ENCODE results near the gene NDUFB2.
A peak's percentile ranks its signal among the peaks of the same experiment; 100 is the strongest.
"Not testable (repeated sequence)": the region's sequence is repeated elsewhere in the genome, so short reads cannot be mapped to it uniquely, and the experiment has no call there.

NDUFB2 gene

GRCh38 chr7:140696680-140697446 is at the start of gene NDUFB2:
Gene NDUFB2 (plus strand): TSS chr7:140696708. CDS start chr7:140696745, 37 bp downstream.
- peak; percentile 98 for DNase-seq

GRCh38 chr7:140646931-140647647 is 49.4 kb upstream of the NDUFB2 start:
- DNase-seq, result no peak

GRCh38 chr7:140649556-140650205 is 46.8 kb upstream of the NDUFB2 start:
- no peak for DNase-seq

GRCh38 chr7:140650367-140650766 is 46.1 kb upstream of the NDUFB2 start:
- no peak for DNase-seq

- peak; percentile 82 for DNase-seq
These were observed 43.0 kb upstream of the NDUFB2 start for GRCh38 chr7:140653319-140654108.

- no peak for DNase-seq
These were observed 42.5 kb upstream of the NDUFB2 start for GRCh38 chr7:140654109-140654387.

- DNase-seq, result no peak
These were observed 41.8 kb upstream of the NDUFB2 start for GRCh38 chr7:140654661-140655060.

- no peak for DNase-seq
These were observed 40.7 kb upstream of the NDUFB2 start for GRCh38 chr7:140655511-140656408.

- DNase-seq, result no peak
These were observed 39.7 kb upstream of the NDUFB2 start for GRCh38 chr7:140656548-140657515.

GRCh38 chr7:140657891-140658290 is 38.6 kb upstream of the NDUFB2 start:
- DNase-seq, result no peak

- peak; percentile 61 for DNase-seq
These were observed 36.7 kb upstream of the NDUFB2 start for GRCh38 chr7:140659856-140660255.

- DNase-seq, result no peak
These were observed 35.4 kb upstream of the NDUFB2 start for GRCh38 chr7:140661124-140661523.

- not testable (repeated sequence) for DNase-seq
These were observed 33.6 kb upstream of the NDUFB2 start for GRCh38 chr7:140662938-140663337.

- DNase-seq, result no peak
These were observed 29.0 kb upstream of the NDUFB2 start for GRCh38 chr7:140667476-140667875.

- DNase-seq, result no peak
These were observed 27.9 kb upstream of the NDUFB2 start for GRCh38 chr7:140668641-140669040.

GRCh38 chr7:140669352-140669751 is 27.2 kb upstream of the NDUFB2 start:
- DNase-seq, result no peak

GRCh38 chr7:140669862-140670261 is 26.6 kb upstream of the NDUFB2 start:
- DNase-seq, result not testable (repeated sequence)

- no peak for DNase-seq
These were observed 26.1 kb upstream of the NDUFB2 start for GRCh38 chr7:140670343-140670935.

- DNase-seq, result no peak
These were observed 24.5 kb upstream of the NDUFB2 start for GRCh38 chr7:140671966-140672365.

GRCh38 chr7:140672382-140673062 is 24.0 kb upstream of the NDUFB2 start, which contains the start of gene ADCK2:
Gene ADCK2 (plus strand): TSS chr7:140672945. CDS start chr7:140673331, 386 bp downstream.
- peak; percentile 72 for DNase-seq

All from right forelimb (tissue), 1 donor.